ENCODE results near the gene CDON. TPM values are rescaled to one million over a fixed set of nuclear protein-coding genes. Genes with fewer than 3 reads are reported as not detected.

CDON gene
- total RNA-seq, 1 experiment from 2014 or later = 17.1 TPM

DNA sequence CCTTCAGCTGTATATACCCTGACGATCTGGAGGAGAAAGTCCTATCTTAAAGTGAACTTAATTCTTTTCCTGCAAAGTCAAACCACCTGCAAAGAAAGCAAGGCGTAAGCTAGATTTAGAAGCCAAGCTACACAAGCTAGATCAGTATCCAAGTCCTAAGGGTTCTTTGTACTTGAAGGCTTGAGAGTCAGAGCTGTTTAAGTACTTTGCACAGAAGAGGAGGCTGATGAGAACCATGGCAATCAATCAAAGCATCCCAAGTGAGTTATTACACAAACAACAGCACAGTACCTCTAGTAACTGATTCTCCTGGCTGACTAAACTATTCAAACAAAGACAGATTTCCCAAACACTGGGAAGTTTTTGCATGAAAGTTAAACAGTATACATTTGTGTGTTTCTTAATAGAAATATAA is 1.9 kb downstream of the CDON start:
- ChIA-PET POLR2A (no interaction called here), CTCF (interaction anchor here (0.5 to 0.6 kb wide), 2 partner anchors 27 to 117 kb away, joined by 3 read pairs; no protein-coding TSS in a partner anchor)
- in situ Hi-C loops (cut with HindIII; ENCODE audit: low pct_unique_long_range_greater_than_20kb, low sequenced_read_pairs) (no loop called here), intact Hi-C loops (cut with micrococcal nuclease; ENCODE audit: unreplicated experiment) (loop anchor here (1.0 to 5.0 kb wide), 3 partner anchors 118 to 138 kb away; no protein-coding TSS in a partner anchor)
- Histone ChIP-seq H3K27ac (ENCODE audit: low read length) (no peak overlapping the region), H3K9me3 (ENCODE audit: control insufficient read depth, insufficient read depth, low read depth, low read length) (no peaks in the 10 kb centered on the region), H3K36me3 (ENCODE audit: control insufficient read depth, insufficient read depth, low read length) (no peaks in the 10 kb centered on the region), H3K4me3 (ENCODE audit: low read depth in 2 of 2, low read length in 2 of 2) (no peak overlapping the region), H3K27me3 (ENCODE audit: control insufficient read depth, insufficient read depth, low read length) (peaks cover 2% of the 10 kb centered on the region; the same call in 1 of the 2 replicates), H3K4me1 (ENCODE audit: control insufficient read depth, insufficient read depth, low read length) (peaks cover 14% of the 10 kb centered on the region)
- ATAC-seq (no peak), DNase-seq (ENCODE audit: low read depth, low spot score) (no peak)
- TF ChIP-seq TCF7L2 (IDR thresholded peaks at IDR 0.05; ENCODE audit: low read depth, low read length) (no peak), SIN3A (IDR thresholded peaks at IDR 0.05; ENCODE audit: borderline replicate concordance, insufficient read depth, low read depth, low read length) (no peak), POLR2AphosphoS5 (IDR thresholded peaks at IDR 0.05; ENCODE audit: low read depth, low read length) (no peak)
- TF ChIP-seq, protein P1, sequence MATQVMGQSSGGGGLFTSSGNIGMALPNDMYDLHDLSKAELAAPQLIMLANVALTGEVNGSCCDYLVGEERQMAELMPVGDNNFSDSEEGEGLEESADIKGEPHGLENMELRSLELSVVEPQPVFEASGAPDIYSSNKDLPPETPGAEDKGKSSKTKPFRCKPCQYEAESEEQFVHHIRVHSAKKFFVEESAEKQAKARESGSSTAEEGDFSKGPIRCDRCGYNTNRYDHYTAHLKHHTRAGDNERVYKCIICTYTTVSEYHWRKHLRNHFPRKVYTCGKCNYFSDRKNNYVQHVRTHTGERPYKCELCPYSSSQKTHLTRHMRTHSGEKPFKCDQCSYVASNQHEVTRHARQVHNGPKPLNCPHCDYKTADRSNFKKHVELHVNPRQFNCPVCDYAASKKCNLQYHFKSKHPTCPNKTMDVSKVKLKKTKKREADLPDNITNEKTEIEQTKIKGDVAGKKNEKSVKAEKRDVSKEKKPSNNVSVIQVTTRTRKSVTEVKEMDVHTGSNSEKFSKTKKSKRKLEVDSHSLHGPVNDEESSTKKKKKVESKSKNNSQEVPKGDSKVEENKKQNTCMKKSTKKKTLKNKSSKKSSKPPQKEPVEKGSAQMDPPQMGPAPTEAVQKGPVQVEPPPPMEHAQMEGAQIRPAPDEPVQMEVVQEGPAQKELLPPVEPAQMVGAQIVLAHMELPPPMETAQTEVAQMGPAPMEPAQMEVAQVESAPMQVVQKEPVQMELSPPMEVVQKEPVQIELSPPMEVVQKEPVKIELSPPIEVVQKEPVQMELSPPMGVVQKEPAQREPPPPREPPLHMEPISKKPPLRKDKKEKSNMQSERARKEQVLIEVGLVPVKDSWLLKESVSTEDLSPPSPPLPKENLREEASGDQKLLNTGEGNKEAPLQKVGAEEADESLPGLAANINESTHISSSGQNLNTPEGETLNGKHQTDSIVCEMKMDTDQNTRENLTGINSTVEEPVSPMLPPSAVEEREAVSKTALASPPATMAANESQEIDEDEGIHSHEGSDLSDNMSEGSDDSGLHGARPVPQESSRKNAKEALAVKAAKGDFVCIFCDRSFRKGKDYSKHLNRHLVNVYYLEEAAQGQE (IDR thresholded peaks at IDR 0.05; ENCODE audit: insufficient read depth in 1 of 2, low read depth in 2 of 2, low read length in 1 of 2) = no peak
- TF ChIP-seq, protein P2, sequence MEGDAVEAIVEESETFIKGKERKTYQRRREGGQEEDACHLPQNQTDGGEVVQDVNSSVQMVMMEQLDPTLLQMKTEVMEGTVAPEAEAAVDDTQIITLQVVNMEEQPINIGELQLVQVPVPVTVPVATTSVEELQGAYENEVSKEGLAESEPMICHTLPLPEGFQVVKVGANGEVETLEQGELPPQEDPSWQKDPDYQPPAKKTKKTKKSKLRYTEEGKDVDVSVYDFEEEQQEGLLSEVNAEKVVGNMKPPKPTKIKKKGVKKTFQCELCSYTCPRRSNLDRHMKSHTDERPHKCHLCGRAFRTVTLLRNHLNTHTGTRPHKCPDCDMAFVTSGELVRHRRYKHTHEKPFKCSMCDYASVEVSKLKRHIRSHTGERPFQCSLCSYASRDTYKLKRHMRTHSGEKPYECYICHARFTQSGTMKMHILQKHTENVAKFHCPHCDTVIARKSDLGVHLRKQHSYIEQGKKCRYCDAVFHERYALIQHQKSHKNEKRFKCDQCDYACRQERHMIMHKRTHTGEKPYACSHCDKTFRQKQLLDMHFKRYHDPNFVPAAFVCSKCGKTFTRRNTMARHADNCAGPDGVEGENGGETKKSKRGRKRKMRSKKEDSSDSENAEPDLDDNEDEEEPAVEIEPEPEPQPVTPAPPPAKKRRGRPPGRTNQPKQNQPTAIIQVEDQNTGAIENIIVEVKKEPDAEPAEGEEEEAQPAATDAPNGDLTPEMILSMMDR (IDR thresholded peaks at IDR 0.05) = no peak
- BruUV-seq (replicated peaks) = no TSS peak

DNA sequence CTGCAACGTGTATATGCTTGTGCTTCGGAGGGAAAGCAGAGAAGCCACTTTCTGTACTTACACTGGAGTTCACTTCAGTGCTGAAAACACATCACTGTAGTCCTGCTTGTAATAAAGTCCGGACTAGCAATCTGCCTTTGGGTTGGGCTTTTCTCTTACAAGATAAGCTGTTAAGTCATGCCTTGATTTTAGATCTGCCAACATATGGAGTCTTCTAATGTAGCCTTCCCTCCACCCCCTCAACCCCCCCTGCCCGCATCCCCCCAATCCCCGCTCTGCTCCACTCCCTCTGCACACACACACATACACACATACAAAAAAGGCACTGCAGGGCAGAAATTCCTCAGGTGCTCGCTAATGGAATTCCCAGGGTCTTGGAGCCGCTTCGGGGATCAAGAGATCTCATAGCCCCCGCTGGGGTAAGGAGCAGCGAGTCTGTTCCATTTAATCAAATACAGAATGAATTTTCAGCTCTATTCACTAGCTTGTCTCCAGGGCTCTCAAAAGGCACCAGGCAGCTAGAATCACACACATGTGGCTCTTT is 3.4 kb downstream of the CDON start:
- Histone ChIP-seq H3K27ac (ENCODE audit: low read length) (no peak overlapping the region), H3K4me3 (ENCODE audit: low read depth in 2 of 2, low read length in 2 of 2) (no peak overlapping the region), H3K9me3 (ENCODE audit: control insufficient read depth, insufficient read depth, low read depth, low read length) (no peaks in the 10 kb centered on the region), H3K4me1 (ENCODE audit: control insufficient read depth, insufficient read depth, low read length) (peaks cover 14% of the 10 kb centered on the region), H3K36me3 (ENCODE audit: control insufficient read depth, insufficient read depth, low read length) (no peaks in the 10 kb centered on the region), H3K27me3 (ENCODE audit: control insufficient read depth, insufficient read depth, low read length) (no peaks in the 10 kb centered on the region; the same call in 1 of the 2 replicates)
- in situ Hi-C loops (cut with HindIII; ENCODE audit: low pct_unique_long_range_greater_than_20kb, low sequenced_read_pairs) = no loop called here
- ChIA-PET POLR2A (no interaction called here), CTCF (interaction anchor here (0.7 kb wide), 1 partner anchor 12 kb away, joined by 6 read pairs; no protein-coding TSS in a partner anchor)
- TF ChIP-seq TCF7L2 (IDR thresholded peaks at IDR 0.05; ENCODE audit: low read depth, low read length) (no peak), POLR2AphosphoS5 (IDR thresholded peaks at IDR 0.05; ENCODE audit: low read depth, low read length) (no peak), SIN3A (IDR thresholded peaks at IDR 0.05; ENCODE audit: borderline replicate concordance, insufficient read depth, low read depth, low read length) (no peak)
- TF ChIP-seq, protein P1 (IDR thresholded peaks at IDR 0.05; ENCODE audit: insufficient read depth in 1 of 2, low read depth in 2 of 2, low read length in 1 of 2) = no peak
- TF ChIP-seq, protein P2 (IDR thresholded peaks at IDR 0.05) = no peak
- no peak for DNase-seq (ENCODE audit: low read depth, low spot score)
- BruUV-seq (replicated peaks) = no TSS peak
- no peak for ATAC-seq
- intact Hi-C loops (cut with micrococcal nuclease; ENCODE audit: unreplicated experiment) = no loop called here

All from Panc1 (cell line).